Measurements from ENCODE around the gene CDH4. TPM values are rescaled to one million over a fixed set of nuclear protein-coding genes. Genes with fewer than 3 reads are reported as not detected.

Gene CDH4
- total and polyA plus RNA-seq, 2 of the 13 experiments (the other 11 are each of a cell fraction or from before 2014, with no cell fraction given): not detected

- POLR2A ChIA-PET: no interaction called here
- intact Hi-C loops (cut with micrococcal nuclease; ENCODE audit: unreplicated experiment) (no loop called here), in situ Hi-C loops (cut with HindIII; ENCODE audit: extremely low pct_ligation_motif_present, low pct_unique_long_range_greater_than_20kb) (no loop called here)
- H2AFZ ChIP-seq (ENCODE audit: low read length): no peak overlapping the region
- no peak overlapping the region for H3K4me3 ChIP-seq (replicated peaks in 1 of 3; ENCODE audit: insufficient read depth in 1 of 3, low read depth in 2 of 3, low read length in 3 of 3)
- 14% methylated on average over 14 of the region's 16 CpGs for WGBS (ENCODE audit: low lambda C conversion rate)
- H3K79me2 ChIP-seq (ENCODE audit: insufficient read depth, low read length): no peaks in the 10 kb centered on the region
- H3K4me2 ChIP-seq (ENCODE audit: low read depth, low read length): no peak overlapping the region
- CTCF ChIA-PET (ENCODE audit: low intra/inter-chr PET ratio, low total read pairs): no interaction called here
- TF ChIP-seq TP53 (CRISPR knock-in tag; conservative IDR thresholded peaks at IDR 0.05): no peak
- 0 out of 2 replicates have a peak, but pooled peaks have one; percentile 26 for TF ChIP-seq NFKB2 (CRISPR knock-in tag; IDR thresholded peaks at IDR 0.05; ENCODE audit: borderline replicate concordance)
- 0 out of 2 replicates have a peak, but pooled peaks have one; percentile 7 for TF ChIP-seq MTF2 (CRISPR knock-in tag; IDR thresholded peaks at IDR 0.05; ENCODE audit: borderline replicate concordance)
- DNase-seq (ENCODE audit: low spot score) (no peak), ATAC-seq (no peak), FAIRE-seq (no peak)
- peaks cover 5% of the 10 kb centered on the region; the same call in 1 of the 2 replicates for H4K20me1 ChIP-seq (ENCODE audit: insufficient read depth, low read length)
- no peak overlapping the region for H3K9ac ChIP-seq (ENCODE audit: insufficient read depth, low read depth, low read length)
- BruUV-seq (replicated peaks): no TSS peak
- H3K4me1 ChIP-seq (ENCODE audit: insufficient read depth, low read length): peaks cover 6% of the 10 kb centered on the region
- H3K9me3 ChIP-seq (ENCODE audit: low read length): no peaks in the 10 kb centered on the region
- peaks cover 25 to 88% of the 10 kb centered on the region in 2 experiments for H3K27me3 ChIP-seq (ENCODE audit: control insufficient read depth in 1 of 2, insufficient read depth in 2 of 2, low read length in 2 of 2)
- no peak overlapping the region for H3K27ac ChIP-seq (ENCODE audit: extremely low read length, insufficient read depth, low read length)
- H3K36me3 ChIP-seq (replicated peaks in 1 of 2; ENCODE audit: control insufficient read depth in 1 of 2, insufficient read depth in 2 of 2, low read length in 2 of 2): no peaks in the 10 kb centered on the region
Observed at GRCh38 chr20:61765081-61765870, 513.2 kb downstream of the CDH4 start.

GRCh38 chr20:61765871-61766654, 514.0 kb downstream of the CDH4 start:
- no TSS peak for BruUV-seq (replicated peaks)
- no peak for ATAC-seq
- TF ChIP-seq ATF2 (CRISPR knock-in tag; IDR thresholded peaks at IDR 0.05) (no peak), NFYB (CRISPR knock-in tag; IDR thresholded peaks at IDR 0.05) (peak; percentile 68), ZSCAN25 (CRISPR knock-in tag; IDR thresholded peaks at IDR 0.05) (no peak), ZNF773 (CRISPR knock-in tag; IDR thresholded peaks at IDR 0.05; ENCODE audit: borderline replicate concordance) (no peak), SP2 (CRISPR knock-in tag; IDR thresholded peaks at IDR 0.05) (0 out of 2 replicates have a peak, but pooled peaks have one; percentile 26), PCBP1 (IDR thresholded peaks at IDR 0.05; ENCODE audit: borderline replicate concordance, low read depth, low read length) (0 out of 2 replicates have a peak, but pooled peaks have one; percentile 47), NFYC (CRISPR knock-in tag; IDR thresholded peaks at IDR 0.05) (peak; percentile 65)

More at GRCh38 chr20:61765871-61766654, 514.0 kb downstream of the CDH4 start:
- no peak overlapping the region for H3K4me3 ChIP-seq (replicated peaks in 1 of 3; ENCODE audit: insufficient read depth in 1 of 3, low read depth in 2 of 3, low read length in 3 of 3)
- peaks cover 14% of the 10 kb centered on the region for H3K4me1 ChIP-seq (ENCODE audit: insufficient read depth, low read length)
- H3K79me2 ChIP-seq (ENCODE audit: insufficient read depth, low read length): no peaks in the 10 kb centered on the region
- H3K9me3 ChIP-seq (ENCODE audit: low read length): no peaks in the 10 kb centered on the region
- no peak overlapping the region for H2AFZ ChIP-seq (ENCODE audit: low read length)
- ChIA-PET CTCF (ENCODE audit: low intra/inter-chr PET ratio, low total read pairs) (no interaction called here), POLR2A (no interaction called here)
- peaks cover 25 to 81% of the 10 kb centered on the region in 2 experiments for H3K27me3 ChIP-seq (ENCODE audit: control insufficient read depth in 1 of 2, insufficient read depth in 2 of 2, low read length in 2 of 2)
- H3K36me3 ChIP-seq (replicated peaks in 1 of 2; ENCODE audit: control insufficient read depth in 1 of 2, insufficient read depth in 2 of 2, low read length in 2 of 2): no peaks in the 10 kb centered on the region
- H4K20me1 ChIP-seq (ENCODE audit: insufficient read depth, low read length): peaks cover 5% of the 10 kb centered on the region; the same call in 1 of the 2 replicates
- DNase-seq (ENCODE audit: low spot score): no peak
- H3K27ac ChIP-seq (ENCODE audit: extremely low read length, insufficient read depth, low read length): no peak overlapping the region
- no peak overlapping the region for H3K4me2 ChIP-seq (ENCODE audit: low read depth, low read length)
- H3K9ac ChIP-seq (ENCODE audit: insufficient read depth, low read depth, low read length): no peak overlapping the region
- in situ Hi-C loops (cut with HindIII; ENCODE audit: extremely low pct_ligation_motif_present, low pct_unique_long_range_greater_than_20kb) (no loop called here), intact Hi-C loops (cut with micrococcal nuclease; ENCODE audit: unreplicated experiment) (no loop called here)
- FAIRE-seq: no peak
- WGBS (ENCODE audit: low lambda C conversion rate): 30% methylated on average over 12 of the region's 12 CpGs

Data from HepG2 (cell line).